HepG2 (cell line): Measurements from ENCODE around the gene UBE2H. TPM values are rescaled to one million over a fixed set of nuclear protein-coding genes. Genes with fewer than 3 reads are reported as not detected.

ENCODE experiments used
- CREB1 ChIP-seq, 2 experiments: fragments of 450-650 bp in 1 of 2; IDR thresholded peaks; 2 replicates each; pipeline ENCODE4 v1.6.1; 2016 to 2017; ENCODE audit warnings: control low read depth in 1 of 2, mild to moderate bottlenecking in 1 of 2, missing compliant biosample characterization in 1 of 2, missing genetic modification characterization in 1 of 2
- EP300 ChIP-seq, 3 experiments: sonication (generic) in 1 of 3; formaldehyde crosslinking in 1 of 3; IDR thresholded peaks; 2 replicates each; pipeline versions ENCODE4 v1.5.1 to v1.6.1; 2011 to 2020; ENCODE audit warnings: low read depth in 2 of 3, low read length in 2 of 3, borderline replicate concordance in 1 of 3, improper control_type of control experiment in 1 of 3, mild to moderate bottlenecking in 1 of 3, missing genetic modification reagents in 1 of 3, moderate library complexity in 1 of 3
- IRX3 ChIP-seq: sonication (generic); formaldehyde crosslinking; IDR thresholded peaks from 2 replicates; pipeline ENCODE4 v1.8.1; 2023; ENCODE audit warnings: mild to moderate bottlenecking, low read depth, missing genetic modification reagents, borderline replicate concordance
- KDM2A ChIP-seq: sonication (generic); formaldehyde crosslinking; IDR thresholded peaks from 2 replicates; pipeline ENCODE4 v1.4.0; 2020; ENCODE audit warnings: low read depth, missing genetic modification reagents, borderline replicate concordance
- KLF6 ChIP-seq: IDR thresholded peaks from 2 replicates; pipeline ENCODE4 v1.8.0; 2016; ENCODE audit warnings: missing biosample characterization, missing genetic modification reagents
- POGZ ChIP-seq: sonication (generic); formaldehyde crosslinking; IDR thresholded peaks from 2 replicates; pipeline ENCODE4 v1.4.0; 2020; ENCODE audit warnings: mild to moderate bottlenecking, missing genetic modification reagents
- PRMT3 ChIP-seq: sonication (generic); formaldehyde crosslinking; IDR thresholded peaks from 2 replicates; pipeline ENCODE4 v1.8.1; 2022; ENCODE audit warnings: low read depth, mild to moderate bottlenecking, moderate library complexity, missing genetic modification reagents, borderline replicate concordance
- ZNF557 ChIP-seq: sonication (generic); formaldehyde crosslinking; IDR thresholded peaks from 2 replicates; pipeline ENCODE4 v1.4.0; 2020; ENCODE audit warnings: missing genetic modification reagents
- ZNF589 ChIP-seq: sonication (generic); formaldehyde crosslinking; conservative IDR thresholded peaks from 2 replicates; pipeline ENCODE4 v1.8.0; 2022; ENCODE audit warnings: mild to moderate bottlenecking, moderate library complexity, missing genetic modification reagents
- ZSCAN22 ChIP-seq: sonication (generic); formaldehyde crosslinking; IDR thresholded peaks from 2 replicates; pipeline ENCODE4 v1.4.0; 2020; ENCODE audit warnings: mild to moderate bottlenecking, missing genetic modification reagents
- polyA plus RNA-seq, 8 experiments: library from polyadenylated mRNA; depleted of rRNA in 3 of 8; stranded (reverse) in 7 of 8; unstranded in 1 of 8; fragments of >200 nt; fragmentation: Illumina TruSeq in 4 of 8; extraction: Trizol in 4 of 8; gene quantifications; 2 replicates each; pipeline versions ENCODE4 v1.2.1 to v1.2.3, GENCODE V29; 2011 to 2016; ENCODE audit warnings: low read depth in 4 of 8, missing spikeins in 1 of 8, mixed read lengths in 1 of 8; ENCODE audit not compliant: insufficient read depth in 1 of 8
- total RNA-seq, 5 experiments: library from RNA; depleted of rRNA; stranded (reverse); fragments of >200 nt; fragmentation: Illumina TruSeq; extraction: Trizol; gene quantifications; 2 replicates each; pipeline ENCODE4 v1.2.3, GENCODE V29; 2016; ENCODE audit warnings: low read depth in 1 of 5
- TF ChIP-seq, protein P1 (sequence below): sonication (generic); formaldehyde crosslinking; IDR thresholded peaks from 2 replicates; pipeline ENCODE4 v1.5.1; 2020; ENCODE audit warnings: mild to moderate bottlenecking, missing genetic modification reagents, moderate library complexity
- TF ChIP-seq, protein P2 (sequence below): sonication (generic); formaldehyde crosslinking; IDR thresholded peaks from 2 replicates; pipeline ENCODE4 v1.4.0; 2020; ENCODE audit warnings: mild to moderate bottlenecking, missing genetic modification reagents
- TF ChIP-seq, protein P3 (sequence below): sonication (generic); formaldehyde crosslinking; IDR thresholded peaks from 2 replicates; pipeline ENCODE4 v1.4.0; 2020; ENCODE audit warnings: low read depth, mild to moderate bottlenecking, missing genetic modification reagents
- TF ChIP-seq, protein P4 (sequence below): IDR thresholded peaks from 2 replicates; pipeline ENCODE4 v1.4.0; 2020; ENCODE audit warnings: mild to moderate bottlenecking, missing genetic modification reagents

The UBE2H gene
- total and polyA plus RNA-seq, 2 of the 13 experiments (the other 11 are each of a cell fraction or from before 2014, with no cell fraction given) = 15.5 to 40.1 TPM

DNA sequence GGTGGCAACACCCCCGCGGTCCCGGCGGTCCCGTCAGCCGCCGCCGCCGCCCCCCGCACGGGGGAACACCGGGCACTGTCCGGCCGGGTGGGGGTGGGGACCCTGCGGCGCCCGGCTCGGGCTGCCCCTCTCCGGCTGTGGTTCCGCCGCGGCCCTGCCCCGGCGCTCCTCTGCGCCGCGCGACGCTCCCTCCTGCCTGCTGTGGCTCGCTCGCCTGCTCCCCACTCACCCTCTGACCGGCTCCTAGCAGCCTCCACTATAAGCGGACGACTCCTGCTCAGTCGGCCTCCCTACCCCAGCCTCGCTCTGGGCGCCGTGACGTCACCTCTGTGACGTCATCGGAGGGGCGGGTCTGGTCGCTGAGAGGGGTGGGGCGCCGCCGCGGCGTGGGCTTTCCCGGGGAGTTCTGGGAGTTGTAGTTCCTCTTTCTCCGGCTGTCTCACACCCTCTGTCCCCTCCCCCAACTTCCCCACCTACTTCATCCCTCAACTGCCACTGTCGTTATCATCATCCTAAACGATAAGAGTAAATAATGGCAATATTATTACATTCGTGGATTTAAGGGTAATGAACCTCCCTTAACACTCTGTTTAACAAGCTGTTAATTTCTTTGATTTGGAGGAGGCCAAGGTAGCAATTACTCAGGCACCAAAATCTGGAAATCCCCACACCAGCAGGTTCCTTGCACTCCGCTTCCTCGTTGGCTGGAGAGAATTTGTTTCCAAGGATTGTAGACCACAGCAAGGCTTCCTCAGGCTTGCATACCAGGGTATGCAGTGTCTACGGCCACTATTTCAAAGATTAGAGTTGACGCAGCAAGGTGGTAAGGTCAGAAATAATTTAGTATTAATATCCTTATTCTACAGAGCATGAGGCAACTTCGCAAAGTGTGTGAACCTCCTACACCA is at the start of gene UBE2H (continued):
- TF ChIP-seq, protein P1, sequence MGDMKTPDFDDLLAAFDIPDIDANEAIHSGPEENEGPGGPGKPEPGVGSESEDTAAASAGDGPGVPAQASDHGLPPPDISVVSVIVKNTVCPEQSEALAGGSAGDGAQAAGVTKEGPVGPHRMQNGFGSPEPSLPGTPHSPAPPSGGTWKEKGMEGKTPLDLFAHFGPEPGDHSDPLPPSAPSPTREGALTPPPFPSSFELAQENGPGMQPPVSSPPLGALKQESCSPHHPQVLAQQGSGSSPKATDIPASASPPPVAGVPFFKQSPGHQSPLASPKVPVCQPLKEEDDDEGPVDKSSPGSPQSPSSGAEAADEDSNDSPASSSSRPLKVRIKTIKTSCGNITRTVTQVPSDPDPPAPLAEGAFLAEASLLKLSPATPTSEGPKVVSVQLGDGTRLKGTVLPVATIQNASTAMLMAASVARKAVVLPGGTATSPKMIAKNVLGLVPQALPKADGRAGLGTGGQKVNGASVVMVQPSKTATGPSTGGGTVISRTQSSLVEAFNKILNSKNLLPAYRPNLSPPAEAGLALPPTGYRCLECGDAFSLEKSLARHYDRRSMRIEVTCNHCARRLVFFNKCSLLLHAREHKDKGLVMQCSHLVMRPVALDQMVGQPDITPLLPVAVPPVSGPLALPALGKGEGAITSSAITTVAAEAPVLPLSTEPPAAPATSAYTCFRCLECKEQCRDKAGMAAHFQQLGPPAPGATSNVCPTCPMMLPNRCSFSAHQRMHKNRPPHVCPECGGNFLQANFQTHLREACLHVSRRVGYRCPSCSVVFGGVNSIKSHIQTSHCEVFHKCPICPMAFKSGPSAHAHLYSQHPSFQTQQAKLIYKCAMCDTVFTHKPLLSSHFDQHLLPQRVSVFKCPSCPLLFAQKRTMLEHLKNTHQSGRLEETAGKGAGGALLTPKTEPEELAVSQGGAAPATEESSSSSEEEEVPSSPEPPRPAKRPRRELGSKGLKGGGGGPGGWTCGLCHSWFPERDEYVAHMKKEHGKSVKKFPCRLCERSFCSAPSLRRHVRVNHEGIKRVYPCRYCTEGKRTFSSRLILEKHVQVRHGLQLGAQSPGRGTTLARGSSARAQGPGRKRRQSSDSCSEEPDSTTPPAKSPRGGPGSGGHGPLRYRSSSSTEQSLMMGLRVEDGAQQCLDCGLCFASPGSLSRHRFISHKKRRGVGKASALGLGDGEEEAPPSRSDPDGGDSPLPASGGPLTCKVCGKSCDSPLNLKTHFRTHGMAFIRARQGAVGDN (CRISPR knock-in tag) = peak; percentile 69
- TF ChIP-seq, protein P2, sequence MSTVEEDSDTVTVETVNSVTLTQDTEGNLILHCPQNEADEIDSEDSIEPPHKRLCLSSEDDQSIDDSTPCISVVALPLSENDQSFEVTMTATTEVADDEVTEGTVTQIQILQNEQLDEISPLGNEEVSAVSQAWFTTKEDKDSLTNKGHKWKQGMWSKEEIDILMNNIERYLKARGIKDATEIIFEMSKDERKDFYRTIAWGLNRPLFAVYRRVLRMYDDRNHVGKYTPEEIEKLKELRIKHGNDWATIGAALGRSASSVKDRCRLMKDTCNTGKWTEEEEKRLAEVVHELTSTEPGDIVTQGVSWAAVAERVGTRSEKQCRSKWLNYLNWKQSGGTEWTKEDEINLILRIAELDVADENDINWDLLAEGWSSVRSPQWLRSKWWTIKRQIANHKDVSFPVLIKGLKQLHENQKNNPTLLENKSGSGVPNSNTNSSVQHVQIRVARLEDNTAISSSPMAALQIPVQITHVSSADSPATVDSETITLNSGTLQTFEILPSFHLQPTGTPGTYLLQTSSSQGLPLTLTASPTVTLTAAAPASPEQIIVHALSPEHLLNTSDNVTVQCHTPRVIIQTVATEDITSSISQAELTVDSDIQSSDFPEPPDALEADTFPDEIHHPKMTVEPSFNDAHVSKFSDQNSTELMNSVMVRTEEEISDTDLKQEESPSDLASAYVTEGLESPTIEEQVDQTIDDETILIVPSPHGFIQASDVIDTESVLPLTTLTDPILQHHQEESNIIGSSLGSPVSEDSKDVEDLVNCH (CRISPR knock-in tag) = no peak
- TF ChIP-seq CREB1 (IDR thresholded peaks at IDR 0.05) (peak; percentile 100), CREB1 (CRISPR knock-in tag; IDR thresholded peaks at IDR 0.05) (peak; percentile 96), ZSCAN22 (CRISPR knock-in tag) (0 out of 2 replicates have a peak, but pooled peaks have one; percentile 32), PRMT3 (CRISPR knock-in tag) (no peak), KLF6 (peak; percentile 63; the same call in 1 of the 2 replicates), IRX3 (CRISPR knock-in tag) (0 out of 2 replicates have a peak, but pooled peaks have one; percentile 42), ZNF557 (CRISPR knock-in tag) (no peak), EP300 (IDR thresholded peaks at IDR 0.05; ENCODE audit: low read depth in 2 of 2, low read length in 2 of 2) (0 out of 4 replicates have a peak, but pooled peaks of 1 of the 2 experiments have one; percentile 45), EP300 (CRISPR knock-in tag; IDR thresholded peaks at IDR 0.05; ENCODE audit: borderline replicate concordance) (no peak), KDM2A (CRISPR knock-in tag) (peak; percentile 64), ZNF589 (CRISPR knock-in tag) (no peak), POGZ (CRISPR knock-in tag) (peak; percentile 78)
- TF ChIP-seq, protein P3, sequence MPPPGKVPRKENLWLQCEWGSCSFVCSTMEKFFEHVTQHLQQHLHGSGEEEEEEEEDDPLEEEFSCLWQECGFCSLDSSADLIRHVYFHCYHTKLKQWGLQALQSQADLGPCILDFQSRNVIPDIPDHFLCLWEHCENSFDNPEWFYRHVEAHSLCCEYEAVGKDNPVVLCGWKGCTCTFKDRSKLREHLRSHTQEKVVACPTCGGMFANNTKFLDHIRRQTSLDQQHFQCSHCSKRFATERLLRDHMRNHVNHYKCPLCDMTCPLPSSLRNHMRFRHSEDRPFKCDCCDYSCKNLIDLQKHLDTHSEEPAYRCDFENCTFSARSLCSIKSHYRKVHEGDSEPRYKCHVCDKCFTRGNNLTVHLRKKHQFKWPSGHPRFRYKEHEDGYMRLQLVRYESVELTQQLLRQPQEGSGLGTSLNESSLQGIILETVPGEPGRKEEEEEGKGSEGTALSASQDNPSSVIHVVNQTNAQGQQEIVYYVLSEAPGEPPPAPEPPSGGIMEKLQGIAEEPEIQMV (CRISPR knock-in tag) = 0 out of 2 replicates have a peak, but pooled peaks have one; percentile 45
- TF ChIP-seq, protein P4, sequence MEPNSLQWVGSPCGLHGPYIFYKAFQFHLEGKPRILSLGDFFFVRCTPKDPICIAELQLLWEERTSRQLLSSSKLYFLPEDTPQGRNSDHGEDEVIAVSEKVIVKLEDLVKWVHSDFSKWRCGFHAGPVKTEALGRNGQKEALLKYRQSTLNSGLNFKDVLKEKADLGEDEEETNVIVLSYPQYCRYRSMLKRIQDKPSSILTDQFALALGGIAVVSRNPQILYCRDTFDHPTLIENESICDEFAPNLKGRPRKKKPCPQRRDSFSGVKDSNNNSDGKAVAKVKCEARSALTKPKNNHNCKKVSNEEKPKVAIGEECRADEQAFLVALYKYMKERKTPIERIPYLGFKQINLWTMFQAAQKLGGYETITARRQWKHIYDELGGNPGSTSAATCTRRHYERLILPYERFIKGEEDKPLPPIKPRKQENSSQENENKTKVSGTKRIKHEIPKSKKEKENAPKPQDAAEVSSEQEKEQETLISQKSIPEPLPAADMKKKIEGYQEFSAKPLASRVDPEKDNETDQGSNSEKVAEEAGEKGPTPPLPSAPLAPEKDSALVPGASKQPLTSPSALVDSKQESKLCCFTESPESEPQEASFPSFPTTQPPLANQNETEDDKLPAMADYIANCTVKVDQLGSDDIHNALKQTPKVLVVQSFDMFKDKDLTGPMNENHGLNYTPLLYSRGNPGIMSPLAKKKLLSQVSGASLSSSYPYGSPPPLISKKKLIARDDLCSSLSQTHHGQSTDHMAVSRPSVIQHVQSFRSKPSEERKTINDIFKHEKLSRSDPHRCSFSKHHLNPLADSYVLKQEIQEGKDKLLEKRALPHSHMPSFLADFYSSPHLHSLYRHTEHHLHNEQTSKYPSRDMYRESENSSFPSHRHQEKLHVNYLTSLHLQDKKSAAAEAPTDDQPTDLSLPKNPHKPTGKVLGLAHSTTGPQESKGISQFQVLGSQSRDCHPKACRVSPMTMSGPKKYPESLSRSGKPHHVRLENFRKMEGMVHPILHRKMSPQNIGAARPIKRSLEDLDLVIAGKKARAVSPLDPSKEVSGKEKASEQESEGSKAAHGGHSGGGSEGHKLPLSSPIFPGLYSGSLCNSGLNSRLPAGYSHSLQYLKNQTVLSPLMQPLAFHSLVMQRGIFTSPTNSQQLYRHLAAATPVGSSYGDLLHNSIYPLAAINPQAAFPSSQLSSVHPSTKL (CRISPR knock-in tag) = peak; percentile 58; the same call in 1 of the 2 replicates
